Medulla oblongata (tissue), 1 donor: ENCODE data around the gene PRAC2.
"Not testable (repeated sequence)": the region's sequence is repeated elsewhere in the genome, so short reads cannot be mapped to it uniquely, and the experiment has no call there.

ENCODE experiments used
- DNase-seq: peaks from one replicate; pipeline ENCODE4 v3.0.0-alpha.2; 2015; ENCODE audit errors: extremely low spot score

Gene PRAC2

GRCh38 chr17:48722915-48723422, at the start of gene PRAC2:
Gene PRAC2 (plus strand): TSS chr17:48723185. CDS start chr17:48724411, 1,226 bp downstream.
- peak; percentile 28 for DNase-seq

DNA sequence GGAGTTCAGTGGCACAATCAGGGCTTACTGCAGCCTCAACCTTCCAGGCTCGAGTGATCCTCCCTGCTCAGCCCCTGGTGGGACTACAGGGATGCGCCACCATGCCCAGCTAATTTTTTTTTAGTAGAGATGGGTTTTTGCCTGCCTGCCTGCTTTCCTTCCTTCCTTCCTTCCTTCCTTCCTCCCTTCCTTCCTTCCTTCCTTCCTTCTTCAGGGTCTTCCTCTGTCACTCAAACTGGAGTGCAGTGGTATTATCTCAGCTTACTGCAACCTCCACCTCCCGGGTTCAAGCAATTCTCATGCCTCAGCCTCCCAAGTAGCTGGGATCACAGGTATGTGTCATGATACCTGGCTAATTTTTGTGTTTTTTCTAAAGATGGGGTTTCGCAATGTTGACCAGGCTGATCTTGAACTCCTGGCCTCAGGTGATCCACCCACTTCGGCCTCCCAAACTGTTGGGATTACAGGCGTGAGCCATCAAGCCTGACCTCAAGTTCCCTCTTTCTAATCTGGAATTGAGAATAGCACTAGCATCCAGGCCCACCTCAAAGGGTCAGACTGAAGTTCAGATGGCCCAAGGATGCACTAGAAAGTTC, 45.9 kb upstream of the PRAC2 start:
- DNase-seq: no peak

DNA sequence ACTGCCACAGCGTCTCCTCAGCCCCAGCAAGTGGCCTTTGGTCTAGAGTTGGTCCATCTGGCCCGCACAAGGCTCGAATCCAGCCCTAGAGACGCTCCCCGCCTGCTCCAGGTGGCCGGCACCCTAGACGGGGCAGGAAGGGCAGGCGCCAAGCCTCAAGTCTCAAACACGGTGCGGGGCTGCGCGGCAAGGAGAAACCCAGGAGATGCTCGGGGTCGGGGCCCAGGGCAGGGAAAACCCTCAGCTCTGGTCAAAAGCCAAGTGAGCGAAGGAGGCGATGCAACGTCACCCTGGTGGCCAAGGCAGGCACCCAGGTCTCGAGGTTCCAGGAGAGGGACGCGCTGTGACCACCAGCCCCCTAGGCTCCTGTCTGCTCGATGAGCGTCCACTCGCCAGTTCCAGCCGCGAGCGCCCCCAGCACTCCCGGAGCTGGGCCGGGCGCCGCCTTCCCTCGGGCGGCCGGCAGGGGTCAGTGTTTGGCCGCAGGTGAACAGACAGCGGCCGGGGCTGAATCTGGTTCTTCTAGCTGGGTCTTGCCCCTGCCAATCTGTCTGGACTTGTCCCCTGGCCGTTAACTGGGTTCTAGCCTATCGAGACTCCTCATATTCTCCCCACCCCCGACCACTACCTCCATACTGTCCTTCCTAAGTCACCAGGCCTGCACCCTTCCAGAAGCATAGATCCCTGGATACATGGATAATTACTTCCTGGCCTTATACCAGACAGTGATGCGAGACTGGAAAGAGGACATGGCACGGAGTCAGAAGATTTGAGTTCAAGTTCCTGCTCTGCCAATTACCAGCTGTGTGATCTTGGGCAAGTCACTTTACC, 44.6 kb upstream of the PRAC2 start:
- peak; percentile 56 for DNase-seq

GRCh38 chr17:48679385-48680096, 43.4 kb upstream of the PRAC2 start:
- DNase-seq: no peak

- no peak for DNase-seq
Observed at GRCh38 chr17:48681609-48682008, 41.4 kb upstream of the PRAC2 start.

- DNase-seq: no peak
Observed at GRCh38 chr17:48690655-48691054, 32.3 kb upstream of the PRAC2 start.

- DNase-seq: no peak
Observed at GRCh38 chr17:48692049-48692448, 30.9 kb upstream of the PRAC2 start.

- DNase-seq: no peak
Observed at GRCh38 chr17:48693178-48693577, 29.8 kb upstream of the PRAC2 start.

DNA sequence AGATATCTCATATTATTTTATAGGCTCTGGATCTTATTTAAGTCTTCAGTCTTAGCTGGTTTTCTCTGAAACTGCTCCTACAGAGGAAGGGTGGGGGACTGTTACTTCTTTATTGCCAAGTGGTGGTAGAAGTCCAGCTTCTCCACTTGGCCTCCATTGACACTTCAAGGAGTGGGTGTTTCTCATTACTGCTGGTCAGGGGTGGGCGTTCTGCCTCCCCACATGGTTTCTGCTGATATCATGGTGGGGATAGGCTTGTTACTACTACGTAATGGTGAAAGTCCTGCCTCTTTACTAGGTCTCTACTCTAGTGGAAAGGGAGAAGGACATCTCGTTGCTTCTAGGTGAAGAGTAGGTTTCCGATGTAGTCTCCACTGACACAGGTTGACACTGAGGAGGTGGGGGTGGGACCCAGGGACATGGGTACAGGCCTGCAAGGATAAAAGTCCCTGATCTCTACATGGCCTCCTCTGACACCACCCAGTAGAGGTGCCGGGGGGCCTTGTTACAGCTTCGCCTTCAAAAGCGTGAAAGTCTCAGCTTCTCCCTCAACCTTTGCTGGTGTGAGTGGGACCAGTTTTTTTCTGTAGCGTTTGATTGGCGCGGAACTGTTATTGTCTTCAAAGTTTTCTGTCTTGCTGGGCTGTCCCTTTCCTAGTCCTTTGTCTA, 21.0 kb upstream of the PRAC2 start:
- no peak for DNase-seq

DNA sequence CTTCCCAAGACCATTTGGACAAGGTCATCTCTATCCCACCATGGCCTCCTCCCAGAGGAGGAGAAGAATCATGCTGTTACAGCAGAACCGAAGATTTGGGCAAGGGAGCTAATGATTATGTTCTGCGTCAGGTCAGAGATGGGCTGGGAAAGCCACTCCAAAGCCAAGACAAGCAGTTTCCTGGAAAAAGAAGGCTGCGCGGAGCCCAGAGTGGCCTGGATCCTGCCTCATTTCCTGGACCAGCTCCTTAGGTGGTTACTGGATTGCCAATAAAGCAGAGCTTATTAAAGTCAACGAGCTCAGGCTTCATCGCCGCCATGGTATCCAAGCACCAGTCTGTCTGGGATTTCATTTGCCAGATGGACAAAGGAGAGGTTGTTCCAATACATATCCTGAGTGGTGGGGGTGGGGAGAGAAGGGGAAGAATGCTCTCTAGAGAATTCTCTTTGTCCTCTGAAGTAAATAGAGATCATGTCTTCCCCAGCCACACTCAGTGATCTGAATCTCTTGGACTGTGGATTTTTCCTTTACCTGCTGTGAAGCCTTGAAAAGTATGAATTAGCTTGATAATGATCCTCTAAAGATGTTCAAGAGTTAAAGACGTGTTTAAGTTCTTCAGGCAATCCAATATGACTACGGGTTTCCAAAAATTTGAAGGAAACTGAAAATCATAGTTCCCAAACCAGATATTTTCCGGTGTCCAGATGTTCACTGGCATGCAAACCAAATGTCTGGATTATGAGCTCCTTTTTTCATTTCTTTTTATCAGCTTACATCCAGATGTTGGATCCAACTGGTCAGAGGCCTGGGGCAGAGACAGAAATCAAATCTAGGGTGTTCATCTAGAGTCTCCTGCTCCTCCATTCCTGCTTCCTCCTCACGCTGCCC, 18.4 kb upstream of the PRAC2 start:
- DNase-seq: no peak

DNA sequence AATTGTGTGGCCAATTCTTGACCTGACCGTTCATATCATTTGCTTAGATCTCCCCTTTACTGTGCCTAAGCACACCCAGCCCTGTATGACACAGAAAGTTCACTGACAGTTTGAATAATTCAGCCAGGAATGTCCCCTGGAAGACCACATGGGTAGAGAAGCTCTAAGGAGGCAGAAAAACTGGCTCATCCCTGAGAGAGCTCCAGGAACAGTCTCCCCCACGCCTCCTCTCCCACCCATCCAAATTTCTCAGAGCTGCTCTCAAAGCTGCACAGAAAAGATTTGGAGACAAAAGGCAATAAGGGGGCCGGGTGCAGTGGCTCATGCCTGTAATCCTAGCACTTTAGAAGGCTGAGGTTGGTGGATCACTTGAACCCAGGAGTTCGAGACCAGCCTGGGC, 11.9 kb upstream of the PRAC2 start:
- DNase-seq: no peak

DNA sequence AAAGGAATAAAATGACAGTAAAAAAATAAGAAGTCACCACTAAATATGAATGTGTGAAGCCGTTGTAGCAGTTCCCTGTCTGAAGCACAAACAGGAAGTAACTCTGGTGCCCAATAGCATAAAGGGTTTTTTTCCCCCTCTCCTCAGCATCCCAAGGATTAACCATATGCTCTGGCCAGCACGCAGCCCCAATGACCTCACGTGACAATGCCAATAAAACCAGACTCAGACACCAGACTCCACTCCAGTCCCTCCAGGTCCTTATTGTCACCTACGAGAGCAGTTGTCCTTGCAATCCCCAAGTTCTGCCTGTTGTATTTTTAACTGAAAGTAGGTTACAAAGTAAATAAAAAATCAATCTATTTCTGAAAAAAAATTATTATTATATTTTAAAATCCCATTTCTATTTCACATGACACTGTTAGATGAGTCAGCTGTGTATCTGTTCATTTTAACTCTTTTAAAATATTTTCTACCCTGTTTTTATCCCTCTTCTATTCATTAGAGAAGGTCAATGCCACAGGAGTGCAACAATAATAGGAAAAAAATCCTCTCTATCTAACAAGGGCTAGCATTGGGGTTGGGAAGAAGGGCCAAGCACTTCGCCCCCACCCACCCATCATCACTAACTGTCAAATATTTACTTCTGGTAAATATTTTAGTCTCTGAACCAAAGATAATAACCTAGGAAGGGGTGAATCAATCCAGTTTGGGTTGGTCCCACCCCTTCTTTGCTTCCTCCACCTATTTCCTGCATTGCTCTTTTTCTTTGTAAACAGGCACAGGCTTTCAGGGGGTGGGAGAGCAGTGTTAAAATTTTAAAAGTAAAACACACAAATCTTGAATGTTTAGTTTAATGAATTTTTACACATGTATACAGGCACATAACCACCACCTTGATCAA, 7.2 kb upstream of the PRAC2 start:
- no peak for DNase-seq

DNA sequence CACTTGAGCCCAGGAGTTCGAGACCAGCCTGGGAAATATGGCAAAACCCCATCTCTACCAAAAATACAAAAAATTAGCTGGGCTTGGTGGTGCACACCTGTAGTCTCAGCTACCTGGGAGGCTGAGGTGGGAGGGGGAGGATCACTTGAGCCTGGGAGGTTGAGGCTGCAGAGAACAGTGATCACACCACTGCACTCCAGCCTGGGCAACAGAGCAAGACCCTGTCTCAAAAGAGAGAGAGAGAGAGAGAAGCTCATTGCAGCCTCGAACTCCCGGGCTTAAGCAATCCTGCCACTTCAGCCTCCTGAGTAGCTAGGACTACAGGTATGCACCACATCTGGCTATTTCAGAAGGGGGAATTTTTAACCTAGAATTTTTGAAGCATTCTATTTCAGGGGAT, 6.4 kb upstream of the PRAC2 start:
- DNase-seq: not testable (repeated sequence)

DNA sequence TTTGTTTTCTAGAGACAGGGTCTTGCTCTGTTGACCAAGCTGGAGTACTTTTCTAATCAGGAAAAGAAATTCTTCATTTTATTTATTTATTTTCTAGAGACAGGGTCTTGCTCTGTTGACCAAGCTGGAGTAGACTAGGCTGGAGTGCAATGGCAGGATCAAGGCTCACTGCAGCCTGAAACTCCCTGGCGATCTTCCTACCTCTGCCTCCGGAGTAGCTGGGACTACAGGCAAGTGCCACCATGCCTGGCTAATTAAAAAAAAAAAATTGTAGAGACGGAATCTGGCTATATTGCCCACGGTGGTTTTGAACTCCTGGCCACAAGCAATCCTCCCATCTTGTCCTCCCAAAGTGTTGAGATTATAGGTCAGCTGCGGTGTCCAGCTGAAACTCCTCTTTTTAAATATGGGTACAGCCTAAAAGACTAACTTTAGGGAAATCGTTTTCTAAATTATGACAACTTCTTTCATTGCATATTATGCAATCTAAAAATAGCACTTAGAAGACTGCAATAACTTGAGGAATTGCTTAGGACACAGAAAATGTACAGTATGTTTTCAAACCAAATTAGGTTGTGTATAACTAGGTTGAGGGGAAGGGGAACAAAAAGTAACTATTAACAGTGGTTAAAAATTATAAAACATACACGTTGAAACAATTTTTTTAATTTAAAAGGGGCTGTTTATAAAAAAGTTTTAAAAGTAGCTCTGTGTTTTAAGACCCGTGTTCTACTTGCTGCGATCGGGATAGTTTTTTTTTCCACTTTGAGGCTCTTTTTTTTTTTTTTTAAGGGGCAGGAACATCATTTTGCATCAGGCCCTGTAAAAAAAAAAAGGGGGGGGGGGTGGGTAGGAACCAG, 5.4 kb upstream of the PRAC2 start:
- no peak for DNase-seq

DNA sequence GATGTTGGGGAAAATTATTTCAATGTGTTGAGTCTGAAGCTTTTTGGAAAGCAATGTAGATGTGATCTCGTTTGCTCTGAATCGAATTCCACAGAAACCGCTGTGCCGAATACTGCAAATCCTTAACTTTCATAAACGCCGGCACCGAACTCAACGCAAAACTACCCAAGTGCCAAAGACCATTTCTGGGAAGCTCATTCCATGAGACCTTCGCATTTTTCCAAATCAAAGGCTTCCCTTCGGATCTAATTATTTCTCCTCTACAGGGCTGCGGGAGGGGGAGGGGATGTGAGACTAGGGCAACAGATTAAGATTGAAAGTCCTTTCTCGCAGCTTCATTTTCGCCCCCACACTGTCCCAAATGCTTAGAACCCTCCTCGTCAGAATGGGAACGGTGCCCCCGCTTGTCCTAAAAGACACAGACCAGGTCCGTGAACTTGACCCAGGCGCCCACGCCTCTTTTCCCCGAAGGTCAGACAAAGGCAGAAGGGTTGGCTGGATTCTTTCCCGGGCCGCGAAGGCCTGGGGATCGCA, 4.7 kb upstream of the PRAC2 start:
- DNase-seq: no peak

GRCh38 chr17:48718761-48719641, 4.0 kb upstream of the PRAC2 start:
- no peak for DNase-seq

DNA sequence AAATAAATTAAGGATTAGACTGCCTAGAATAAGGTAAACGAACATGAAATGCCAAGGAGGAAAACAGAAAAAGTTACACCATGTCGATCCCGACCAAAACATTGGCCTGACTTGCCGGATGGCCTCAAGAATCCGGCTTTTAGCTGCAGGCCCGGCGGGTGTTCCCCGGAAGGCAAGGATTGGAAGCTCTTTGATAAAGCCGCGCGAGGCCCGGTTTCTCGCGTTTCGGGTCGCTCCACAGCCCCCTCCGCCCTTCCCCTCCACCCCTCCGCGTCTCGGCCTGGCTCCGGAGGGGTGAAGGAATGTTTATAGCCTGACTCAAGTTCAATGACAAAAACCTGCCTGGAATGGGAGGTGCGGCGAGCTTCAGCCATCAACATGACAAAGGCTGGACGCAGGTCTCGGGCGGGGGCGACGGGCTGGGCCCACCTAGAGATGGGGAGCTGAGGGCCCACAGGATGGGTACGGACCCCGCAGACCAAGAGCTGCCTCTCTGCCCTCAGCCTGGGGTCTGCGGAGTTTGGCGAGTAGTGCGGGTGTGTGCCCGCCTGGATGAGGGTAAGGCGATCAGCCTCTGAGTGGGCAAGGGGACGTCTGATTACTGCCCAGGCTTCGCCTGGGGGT, 3.2 kb upstream of the PRAC2 start:
- DNase-seq: no peak
